Parathyroid adenoma (tissue), 2 donors: ENCODE results near the gene PCP2.

Experiments
- H2AFZ ChIP-seq: fragments of 300-600 bp; sonication (generic); one replicate; pipeline ENCODE4 v1.7.0; 2017; ENCODE audit warnings: antibody characterized with exemption, mild to moderate bottlenecking
- H3K27ac ChIP-seq: fragments of 300-600 bp; sonication (generic); one replicate; pipeline ENCODE4 v1.7.0; 2017
- H3K27me3 ChIP-seq: fragments of 300-600 bp; sonication (generic); one replicate; pipeline ENCODE4 v1.7.0; 2017; ENCODE audit warnings: low read length; ENCODE audit not compliant: control insufficient read depth, insufficient read depth
- H3K36me3 ChIP-seq: fragments of 300-600 bp; sonication (generic); one replicate; pipeline ENCODE4 v1.7.0; 2017; ENCODE audit warnings: low read length; ENCODE audit not compliant: control insufficient read depth, insufficient read depth
- H3K4me1 ChIP-seq: fragments of 300-600 bp; sonication (generic); one replicate; pipeline ENCODE4 v1.7.0; 2017; ENCODE audit warnings: control low read depth
- H3K4me2 ChIP-seq: fragments of 300-600 bp; sonication (generic); one replicate; pipeline ENCODE4 v1.7.0; 2017; ENCODE audit warnings: low read length
- H3K4me3 ChIP-seq: fragments of 300-600 bp; sonication (generic); one replicate; pipeline ENCODE4 v1.7.0; 2017; ENCODE audit warnings: low read depth, low read length
- H3K79me2 ChIP-seq: fragments of 300-600 bp; sonication (generic); one replicate; pipeline ENCODE4 v1.7.0; 2017; ENCODE audit warnings: control low read depth
- H3K9ac ChIP-seq: fragments of 300-600 bp; sonication (generic); one replicate; pipeline ENCODE4 v1.7.0; 2017; ENCODE audit warnings: mild to moderate bottlenecking
- H3K9me3 ChIP-seq: fragments of 300-600 bp; sonication (generic); one replicate; pipeline ENCODE4 v1.7.0; 2017; ENCODE audit warnings: low read length; ENCODE audit not compliant: control insufficient read depth
- TF ChIP-seq, protein P1 (sequence below): fragments of 300-600 bp; sonication (generic); IDR thresholded peaks from one replicate; pipeline ENCODE4 v1.7.0; 2017; ENCODE audit warnings: antibody characterized with exemption, mild to moderate bottlenecking
- donor health status: primary hyperparathyroidism.

The PCP2 gene

GRCh38 chr19:7676376-7676775 is 42.9 kb upstream of the PCP2 start:
- no peaks in the 10 kb centered on the region for H3K36me3 ChIP-seq
- H2AFZ ChIP-seq: no peak overlapping the region
- H3K4me1 ChIP-seq: no peaks in the 10 kb centered on the region
- H3K9me3 ChIP-seq: no peaks in the 10 kb centered on the region
- H3K4me3 ChIP-seq: no peak overlapping the region
- TF ChIP-seq, protein P1, sequence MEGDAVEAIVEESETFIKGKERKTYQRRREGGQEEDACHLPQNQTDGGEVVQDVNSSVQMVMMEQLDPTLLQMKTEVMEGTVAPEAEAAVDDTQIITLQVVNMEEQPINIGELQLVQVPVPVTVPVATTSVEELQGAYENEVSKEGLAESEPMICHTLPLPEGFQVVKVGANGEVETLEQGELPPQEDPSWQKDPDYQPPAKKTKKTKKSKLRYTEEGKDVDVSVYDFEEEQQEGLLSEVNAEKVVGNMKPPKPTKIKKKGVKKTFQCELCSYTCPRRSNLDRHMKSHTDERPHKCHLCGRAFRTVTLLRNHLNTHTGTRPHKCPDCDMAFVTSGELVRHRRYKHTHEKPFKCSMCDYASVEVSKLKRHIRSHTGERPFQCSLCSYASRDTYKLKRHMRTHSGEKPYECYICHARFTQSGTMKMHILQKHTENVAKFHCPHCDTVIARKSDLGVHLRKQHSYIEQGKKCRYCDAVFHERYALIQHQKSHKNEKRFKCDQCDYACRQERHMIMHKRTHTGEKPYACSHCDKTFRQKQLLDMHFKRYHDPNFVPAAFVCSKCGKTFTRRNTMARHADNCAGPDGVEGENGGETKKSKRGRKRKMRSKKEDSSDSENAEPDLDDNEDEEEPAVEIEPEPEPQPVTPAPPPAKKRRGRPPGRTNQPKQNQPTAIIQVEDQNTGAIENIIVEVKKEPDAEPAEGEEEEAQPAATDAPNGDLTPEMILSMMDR: no peak
- no peak overlapping the region for H3K9ac ChIP-seq
- no peaks in the 10 kb centered on the region for H3K79me2 ChIP-seq
- H3K4me2 ChIP-seq: no peak overlapping the region
- H3K27ac ChIP-seq: no peak overlapping the region
- peaks cover 3% of the 10 kb centered on the region for H3K27me3 ChIP-seq

DNA sequence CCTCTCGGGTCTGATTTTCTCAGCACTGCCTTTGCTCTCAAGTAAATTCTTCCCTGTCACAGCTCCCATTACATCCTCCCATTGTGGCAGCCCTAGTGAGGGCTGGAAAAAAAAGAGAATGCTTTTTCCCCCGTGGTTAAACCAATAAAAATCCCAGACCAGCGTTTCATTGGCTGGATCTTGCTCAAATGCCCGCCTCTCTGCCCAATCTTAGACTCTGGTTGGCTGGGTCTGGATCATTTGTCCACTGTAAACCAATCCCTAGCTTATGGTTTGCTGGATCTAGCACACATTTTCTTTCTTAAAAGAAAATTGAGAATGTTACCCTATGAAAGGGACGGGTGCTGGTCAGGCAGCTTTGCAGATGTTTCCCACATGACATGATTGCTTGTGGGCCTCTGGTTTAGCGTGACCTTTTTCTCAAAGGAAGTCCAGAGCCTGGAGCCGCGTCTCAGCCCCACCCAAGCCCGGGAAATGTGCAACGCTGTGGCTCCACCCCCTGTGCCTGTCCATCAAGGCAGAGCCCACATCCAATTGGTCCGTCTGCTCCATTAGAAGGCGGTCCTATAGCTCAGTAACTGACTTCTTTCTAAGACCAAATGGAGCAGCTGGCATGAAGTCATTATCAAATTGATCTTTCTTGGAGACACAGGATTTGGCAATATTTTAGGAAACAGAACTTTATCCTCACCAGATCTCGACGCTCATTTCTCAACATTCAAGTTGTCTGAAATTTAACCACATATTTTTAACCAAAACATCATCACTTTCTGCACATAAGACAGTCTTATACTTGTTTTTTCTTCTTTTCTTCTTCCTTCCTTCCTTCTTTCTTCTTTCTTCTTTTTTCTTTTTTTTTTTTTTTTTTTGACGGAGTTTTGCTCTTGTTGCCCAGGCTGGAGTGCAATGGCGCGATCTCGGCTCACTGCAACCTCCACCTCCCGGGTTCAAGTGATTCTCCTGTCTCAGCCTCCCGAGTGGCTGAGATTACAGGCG is 40.8 kb upstream of the PCP2 start:
- H3K4me3 ChIP-seq: no peak overlapping the region
- H3K36me3 ChIP-seq: no peaks in the 10 kb centered on the region
- H3K9me3 ChIP-seq: no peaks in the 10 kb centered on the region
- no peak overlapping the region for H2AFZ ChIP-seq
- H3K4me1 ChIP-seq: no peaks in the 10 kb centered on the region
- peaks cover 3% of the 10 kb centered on the region for H3K27me3 ChIP-seq
- no peak overlapping the region for H3K4me2 ChIP-seq
- H3K9ac ChIP-seq: no peak overlapping the region
- TF ChIP-seq, protein P1: no peak
- no peaks in the 10 kb centered on the region for H3K79me2 ChIP-seq
- H3K27ac ChIP-seq: no peak overlapping the region

GRCh38 chr19:7672522-7672921 is 39.0 kb upstream of the PCP2 start:
- Histone ChIP-seq H2AFZ (no peak overlapping the region), H3K79me2 (no peaks in the 10 kb centered on the region), H3K9me3 (no peaks in the 10 kb centered on the region), H3K9ac (no peak overlapping the region), H3K36me3 (no peaks in the 10 kb centered on the region), H3K4me1 (no peaks in the 10 kb centered on the region), H3K4me3 (no peak overlapping the region), H3K27ac (no peak overlapping the region), H3K4me2 (no peak overlapping the region), H3K27me3 (peaks cover 3% of the 10 kb centered on the region)
- TF ChIP-seq, protein P1: no peak

- no peak overlapping the region for H3K4me3 ChIP-seq
- H3K4me2 ChIP-seq: no peak overlapping the region
- no peak overlapping the region for H3K27ac ChIP-seq
- no peaks in the 10 kb centered on the region for H3K36me3 ChIP-seq
- H3K9me3 ChIP-seq: no peaks in the 10 kb centered on the region
- H3K79me2 ChIP-seq: no peaks in the 10 kb centered on the region
- no peaks in the 10 kb centered on the region for H3K27me3 ChIP-seq
- H3K9ac ChIP-seq: no peak overlapping the region
- H3K4me1 ChIP-seq: no peaks in the 10 kb centered on the region
- H2AFZ ChIP-seq: no peak overlapping the region
- TF ChIP-seq, protein P1: no peak
Observed at GRCh38 chr19:7670790-7671189, 37.3 kb upstream of the PCP2 start.
